ENCODE data around the gene PPP2R3A.

GRCh38 chr3:136055491-136055890, 90.0 kb downstream of the PPP2R3A start:
- TF ChIP-seq CTCF (IDR thresholded peaks at IDR 0.05) (no peak), POLR2A (IDR thresholded peaks at IDR 0.05) (no peak)

Measured in body of pancreas (tissue), 4 donors.